K562 (cell line): ENCODE data around the gene PRTFDC1. TPM values are rescaled to one million over a fixed set of nuclear protein-coding genes. Genes with fewer than 3 reads are reported as not detected.

Experiments used
- ATAC-seq: fragments of 200-7000 bp; cut with Tn5 transposase; 3 replicates; pipeline ENCODE4 v1.9.1; 2020; ENCODE audit warnings: moderate library complexity
- BruUV-seq: library from RNA; stranded (reverse); fragments of 400-500 nt; replicated peaks from 2 replicates; lab custom pipeline; 2021; lab: Mats Ljungman, UMichigan
- CTCF ChIA-PET: fragments of 300-600 bp; formaldehyde crosslinking; extraction: SDS; loops from one replicate; lab custom pipeline; 2021; ENCODE audit warnings: low intra/inter-chr PET ratio; lab: Yijun Ruan, JAX
- POLR2A ChIA-PET: fragments of 300-600, 350-650 bp; sonication (Branson Sonifier 250); formaldehyde crosslinking; extraction: SDS; loops from one replicate; lab custom pipeline; 2021; ENCODE audit warnings: antibody characterized with exemption, inconsistent platforms; lab: Yijun Ruan, JAX
- DNase-seq, 4 experiments: peaks; one replicate each; pipeline versions ENCODE4 v3.0.0 to v3.0.0-alpha.2; 2011 to 2018; ENCODE audit warnings: low spot score in 3 of 4, mixed read lengths in 3 of 4; ENCODE audit errors: extremely low read depth in 1 of 4
- FAIRE-seq: peaks from 2 replicates; lab custom pipeline; 2011; peaks lifted over from hg19 to GRCh38; lab: Jason Lieb, UNC
- H2AFZ ChIP-seq: 2 replicates; pipeline ENCODE4 v1.6.0; 2011; ENCODE audit warnings: low read depth, low read length, control low read depth, inconsistent platforms
- H3K27ac ChIP-seq: fragments of 200-600 bp; 3 replicates; pipeline ENCODE4 v1.8.0; 2011; ENCODE audit warnings: low read depth, mild to moderate bottlenecking, control low read depth, inconsistent platforms, low read length, moderate library complexity, mixed read lengths; ENCODE audit errors: extremely low read depth
- H3K27me3 ChIP-seq, 2 experiments: fragments of 300-600 bp in 1 of 2; 2 replicates in 1 of 2; 3 replicates in 1 of 2; pipeline versions ENCODE4 v1.6.0 to v1.8.0; 2011; ENCODE audit warnings: inconsistent platforms in 2 of 2, low read length in 2 of 2, mild to moderate bottlenecking in 1 of 2, mixed read lengths in 1 of 2, moderate library complexity in 1 of 2; ENCODE audit not compliant: control insufficient read depth in 2 of 2, insufficient read depth in 2 of 2
- H3K36me3 ChIP-seq: fragments of 300-600 bp; 3 replicates; pipeline ENCODE4 v1.8.0; 2011; ENCODE audit warnings: mild to moderate bottlenecking, low read length, inconsistent platforms; ENCODE audit not compliant: control insufficient read depth, insufficient read depth
- H3K4me1 ChIP-seq, 2 experiments: fragments of 200-600 bp in 1 of 2; replicated peaks in 1 of 2; 2 replicates in 1 of 2; 3 replicates in 1 of 2; pipeline versions ENCODE4 v1.5.1 to v1.8.0; 2011; ENCODE audit warnings: inconsistent platforms in 2 of 2, low read length in 2 of 2, mild to moderate bottlenecking in 1 of 2, mixed read lengths in 1 of 2, moderate library complexity in 1 of 2; ENCODE audit not compliant: control insufficient read depth in 2 of 2, insufficient read depth in 2 of 2
- H3K4me2 ChIP-seq: 2 replicates; pipeline ENCODE4 v1.6.1; 2011; ENCODE audit warnings: low read length, control low read depth, inconsistent platforms, mixed read lengths; ENCODE audit not compliant: insufficient read depth
- H3K4me3 ChIP-seq: fragments of 200-600 bp; sonication (generic), shearing (Covaris generic); 2 replicates; pipeline ENCODE4 v1.5.1; 2016; ENCODE audit warnings: control low read depth, inconsistent platforms
- H3K79me2 ChIP-seq: fragments of 200-600 bp; 3 replicates; pipeline ENCODE4 v1.8.0; 2011; ENCODE audit warnings: low read length, inconsistent platforms; ENCODE audit not compliant: control insufficient read depth, insufficient read depth
- H3K9ac ChIP-seq, 2 experiments: 2 replicates each; pipeline versions ENCODE4 v1.6.0 to v1.6.1; 2011; ENCODE audit warnings: low read depth in 2 of 2, low read length in 2 of 2, control low read depth in 1 of 2, inconsistent platforms in 1 of 2, mild to moderate bottlenecking in 1 of 2, mixed read lengths in 1 of 2; ENCODE audit not compliant: insufficient read depth in 1 of 2
- H3K9me1 ChIP-seq: one replicate; pipeline ENCODE4 v1.6.0; 2011; ENCODE audit warnings: inconsistent platforms, mild to moderate bottlenecking, low read length, moderate library complexity; ENCODE audit not compliant: control insufficient read depth, insufficient read depth
- H3K9me3 ChIP-seq: replicated peaks from 2 replicates; pipeline ENCODE4 v1.5.1; 2011; ENCODE audit warnings: low read depth, low read length, inconsistent platforms; ENCODE audit not compliant: control insufficient read depth, insufficient read depth
- H4K20me1 ChIP-seq: replicated peaks from 2 replicates; pipeline ENCODE4 v1.6.1; 2011; ENCODE audit warnings: low read length, inconsistent platforms, mixed read lengths; ENCODE audit not compliant: control insufficient read depth, insufficient read depth
- CBFA2T2 ChIP-seq: fragments of 450-650 bp; conservative IDR thresholded peaks from 2 replicates; pipeline ENCODE4 v1.6.1; 2017; ENCODE audit warnings: mild to moderate bottlenecking
- CBFA2T3 ChIP-seq: fragments of 450-650 bp; IDR thresholded peaks from 2 replicates; pipeline ENCODE4 v1.6.1; 2017
- CEBPG ChIP-seq, 3 experiments: fragments of 200-800 bp in 1 of 3; sonication (Bioruptor generic) in 1 of 3; sonication (generic) in 1 of 3; formaldehyde crosslinking in 1 of 3; IDR thresholded peaks in 2 of 3; conservative IDR thresholded peaks in 1 of 3; 2 replicates each; pipeline versions ENCODE4 v1.6.1 to v1.8.0; 2016 to 2022; ENCODE audit warnings: missing compliant biosample characterization in 2 of 3, missing genetic modification characterization in 2 of 3, mild to moderate bottlenecking in 1 of 3, missing genetic modification reagents in 1 of 3
- FOSL1 ChIP-seq: fragments of 200-800 bp; sonication (Bioruptor generic); conservative IDR thresholded peaks from 2 replicates; pipeline ENCODE4 v1.6.1; 2016; ENCODE audit warnings: missing genetic modification characterization, missing compliant biosample characterization
- FOXJ2 ChIP-seq: fragments of 200-800 bp; sonication (Bioruptor generic); IDR thresholded peaks from 2 replicates; pipeline ENCODE4 v1.6.1; 2016; ENCODE audit warnings: missing genetic modification characterization, missing compliant biosample characterization
- JUND ChIP-seq, 2 experiments: IDR thresholded peaks; 2 replicates in 1 of 2; 3 replicates in 1 of 2; pipeline ENCODE4 v1.6.1; 2011; ENCODE audit warnings: borderline replicate concordance in 2 of 2, low read depth in 2 of 2, low read length in 2 of 2, improper control_type of control experiment in 1 of 2, missing biosample characterization in 1 of 2, missing genetic modification characterization in 1 of 2, missing genetic modification reagents in 1 of 2
- KDM1A ChIP-seq, 2 experiments: fragments of 450-650 bp; IDR thresholded peaks; 2 replicates each; pipeline ENCODE4 v1.6.1; 2016; ENCODE audit warnings: mild to moderate bottlenecking in 2 of 2
- RCOR1 ChIP-seq, 2 experiments: IDR thresholded peaks; 2 replicates each; pipeline ENCODE4 v1.6.1; 2012; ENCODE audit warnings: low read depth in 2 of 2, low read length in 2 of 2, borderline replicate concordance in 1 of 2, improper control_type of control experiment in 1 of 2
- SRSF3 ChIP-seq: fragments of 200-400 bp; formaldehyde crosslinking; IDR thresholded peaks from 2 replicates; pipeline ENCODE4 v1.6.1; 2016; ENCODE audit warnings: mild to moderate bottlenecking, low read length, moderate library complexity; ENCODE audit not compliant: insufficient read depth
- ZFP1 ChIP-seq: fragments of 450-650 bp; formaldehyde crosslinking; IDR thresholded peaks from 2 replicates; pipeline ENCODE4 v1.4.0; 2020; ENCODE audit warnings: mild to moderate bottlenecking, mixed read lengths
- WGBS: fragments of 100-300 bp; shearing (Covaris generic); methylation state at CpG from one replicate; pipeline ENCODE4 v1.1.6; 2016; ENCODE audit warnings: low coverage, mixed read lengths; ENCODE audit not compliant: insufficient coverage; ENCODE audit errors: missing lambda C conversion rate; 5-methylcytosine and 5-hydroxymethylcytosine counted together
- in situ Hi-C: fragments of 300-500 bp; cut with MboI; formaldehyde crosslinking; loops from 4 replicates; pipeline ENCODE4 v1.15.0; 2018; ENCODE audit warnings: inconsistent platforms, mixed read lengths
- intact Hi-C: fragments of 100-400 bp; cut with micrococcal nuclease; formaldehyde crosslinking; loops from 2 replicates; pipeline ENCODE4 v1.14.2; 2022
- polyA plus RNA-seq, 8 experiments: library from polyadenylated mRNA; depleted of rRNA in 4 of 8; stranded (reverse) in 5 of 8; unstranded in 3 of 8; fragments of >200 nt; fragmentation: Nextera tagmentation in 2 of 8; fragmentation: Illumina TruSeq in 1 of 8; extraction: Ambion mirVana in 2 of 8; extraction: Trizol in 1 of 8; gene quantifications; 2 replicates each; pipeline versions ENCODE4 v1.2.1 to v1.2.3, GENCODE V29; 2011 to 2014; ENCODE audit warnings: inconsistent platforms in 1 of 8, missing spikeins in 1 of 8
- total RNA-seq, 7 experiments: library from RNA; depleted of rRNA in 6 of 7; stranded (reverse); fragments of >200 nt in 6 of 7; fragmentation: Illumina TruSeq in 2 of 7; extraction: Trizol in 2 of 7; gene quantifications; 2 replicates each; pipeline versions ENCODE4 v1.2.1 to v1.2.3, GENCODE V29; 2011 to 2021; ENCODE audit warnings: low replicate concordance in 1 of 7
- TF ChIP-seq, protein P1 (sequence below), 2 experiments: fragments of 150-350 bp in 1 of 2; IDR thresholded peaks; 2 replicates each; pipeline ENCODE4 v1.6.1; 2012 to 2016; ENCODE audit warnings: low read depth in 2 of 2, low read length in 2 of 2, mild to moderate bottlenecking in 1 of 2, moderate library complexity in 1 of 2

Gene PRTFDC1
- total and polyA plus RNA-seq, 9 of the 15 experiments (the other 6 are each of a cell fraction or from before 2014, with no cell fraction given), result 7.0 to 27.6 (median 10.0) TPM

DNA sequence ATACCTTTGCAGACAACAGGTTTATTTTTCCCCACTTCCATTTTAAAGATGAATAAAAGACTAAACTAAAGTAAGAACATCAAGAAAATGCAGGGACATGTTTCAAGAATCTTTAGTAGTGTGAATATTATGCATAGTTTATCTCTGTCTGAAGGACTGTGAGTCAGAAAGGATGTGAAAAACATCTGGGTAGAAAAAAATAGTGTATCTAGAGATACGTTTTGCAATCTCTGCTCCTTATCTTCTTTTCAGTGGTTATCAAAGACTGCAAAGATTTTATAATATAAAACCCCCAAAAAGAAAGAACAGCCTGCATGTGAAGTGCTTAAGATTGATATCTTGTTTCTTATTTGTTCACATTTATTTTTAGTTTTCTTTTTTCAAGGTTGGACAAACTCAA is 126.9 kb downstream of the PRTFDC1 start:
- Histone ChIP-seq H3K36me3 (no peaks in the 10 kb centered on the region), H3K4me1 (no peaks in the 10 kb centered on the region; a peak in 1 of 5 replicates), H3K9ac (no peak overlapping the region), H3K27me3 (no peaks in the 10 kb centered on the region), H3K9me3 (no peaks in the 10 kb centered on the region), H2AFZ (no peak overlapping the region), H4K20me1 (no peaks in the 10 kb centered on the region), H3K79me2 (no peaks in the 10 kb centered on the region), H3K9me1 (no peaks in the 10 kb centered on the region), H3K4me3 (no peak overlapping the region), H3K27ac (no peak overlapping the region), H3K4me2 (no peak overlapping the region)
- CTCF ChIA-PET, result no interaction called here
- intact Hi-C loops (no loop called here), in situ Hi-C loops (no loop called here)
- FAIRE-seq (no peak), DNase-seq (no peak), ATAC-seq (no peak)
- TF ChIP-seq RCOR1 (IDR thresholded peaks at IDR 0.05; ENCODE audit: borderline replicate concordance in 1 of 2, low read depth in 2 of 2, low read length in 2 of 2), result peak in 1 of 2 experiments; percentile 43; a peak in 1 of 4 replicates
- no peak for TF ChIP-seq JUND (IDR thresholded peaks at IDR 0.05; ENCODE audit: borderline replicate concordance, low read depth, low read length)
- no peak for TF ChIP-seq JUND (tag; IDR thresholded peaks at IDR 0.05; ENCODE audit: borderline replicate concordance, low read depth, low read length)
- peak; percentile 26 for TF ChIP-seq CBFA2T2
- peak; percentile 46 to 49; a peak in 2 of 4 replicates for TF ChIP-seq KDM1A (IDR thresholded peaks at IDR 0.05)
- TF ChIP-seq, protein P1, sequence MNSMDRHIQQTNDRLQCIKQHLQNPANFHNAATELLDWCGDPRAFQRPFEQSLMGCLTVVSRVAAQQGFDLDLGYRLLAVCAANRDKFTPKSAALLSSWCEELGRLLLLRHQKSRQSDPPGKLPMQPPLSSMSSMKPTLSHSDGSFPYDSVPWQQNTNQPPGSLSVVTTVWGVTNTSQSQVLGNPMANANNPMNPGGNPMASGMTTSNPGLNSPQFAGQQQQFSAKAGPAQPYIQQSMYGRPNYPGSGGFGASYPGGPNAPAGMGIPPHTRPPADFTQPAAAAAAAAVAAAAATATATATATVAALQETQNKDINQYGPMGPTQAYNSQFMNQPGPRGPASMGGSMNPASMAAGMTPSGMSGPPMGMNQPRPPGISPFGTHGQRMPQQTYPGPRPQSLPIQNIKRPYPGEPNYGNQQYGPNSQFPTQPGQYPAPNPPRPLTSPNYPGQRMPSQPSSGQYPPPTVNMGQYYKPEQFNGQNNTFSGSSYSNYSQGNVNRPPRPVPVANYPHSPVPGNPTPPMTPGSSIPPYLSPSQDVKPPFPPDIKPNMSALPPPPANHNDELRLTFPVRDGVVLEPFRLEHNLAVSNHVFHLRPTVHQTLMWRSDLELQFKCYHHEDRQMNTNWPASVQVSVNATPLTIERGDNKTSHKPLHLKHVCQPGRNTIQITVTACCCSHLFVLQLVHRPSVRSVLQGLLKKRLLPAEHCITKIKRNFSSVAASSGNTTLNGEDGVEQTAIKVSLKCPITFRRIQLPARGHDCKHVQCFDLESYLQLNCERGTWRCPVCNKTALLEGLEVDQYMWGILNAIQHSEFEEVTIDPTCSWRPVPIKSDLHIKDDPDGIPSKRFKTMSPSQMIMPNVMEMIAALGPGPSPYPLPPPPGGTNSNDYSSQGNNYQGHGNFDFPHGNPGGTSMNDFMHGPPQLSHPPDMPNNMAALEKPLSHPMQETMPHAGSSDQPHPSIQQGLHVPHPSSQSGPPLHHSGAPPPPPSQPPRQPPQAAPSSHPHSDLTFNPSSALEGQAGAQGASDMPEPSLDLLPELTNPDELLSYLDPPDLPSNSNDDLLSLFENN (IDR thresholded peaks at IDR 0.05; ENCODE audit: low read depth in 2 of 2, low read length in 2 of 2), result no peak
- no peak for TF ChIP-seq SRSF3
- TF ChIP-seq CBFA2T3, result peak; percentile 54
- TF ChIP-seq CEBPG (CRISPR knock-in tag; IDR thresholded peaks at IDR 0.05), result no peak
- TF ChIP-seq CEBPG (tag; conservative IDR thresholded peaks at IDR 0.05 in 1 of 2, IDR thresholded peaks at IDR 0.05 in 1 of 2), result peak in 1 of 2 experiments; percentile 51; a peak in 2 of 4 replicates
- no peak for TF ChIP-seq FOXJ2
- TF ChIP-seq ZFP1 (CRISPR knock-in tag), result peak; percentile 61; the same call in 1 of the 2 replicates
- TF ChIP-seq FOSL1 (tag), result peak; percentile 55; the same call in 1 of the 2 replicates
- POLR2A ChIA-PET, result no interaction called here
- no TSS peak for BruUV-seq
- 0% methylated on average over 1 of the region's 1 CpG for WGBS
